Measurements from ENCODE around the gene FOXP1.

DNA sequence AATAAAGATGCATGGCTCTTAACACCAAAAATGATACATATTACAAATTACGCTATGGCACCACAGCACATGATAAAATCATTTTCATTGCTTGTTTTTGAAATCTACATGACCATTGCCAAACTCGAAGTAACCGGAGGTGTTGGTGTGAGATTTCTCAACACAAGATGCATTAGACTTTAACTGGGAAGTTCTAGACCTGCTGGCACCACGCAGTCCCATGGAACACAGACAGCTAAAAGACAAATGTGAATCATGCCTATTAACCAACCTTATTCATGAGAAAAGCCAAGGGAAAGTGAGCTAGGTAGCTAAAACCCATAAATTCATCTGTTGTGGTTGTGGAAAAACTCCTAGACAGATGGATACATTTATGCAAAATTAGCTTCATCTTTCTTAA, 595.4 kb downstream of the FOXP1 start:
- TF ChIP-seq CTCF (IDR thresholded peaks at IDR 0.05) (no peak), POLR2A (IDR thresholded peaks at IDR 0.05) (no peak)

Measured in uterus (tissue), 2 donors.